GM12892 (cell line): ENCODE results near the gene EFL1.

Experiments used
- DNase-seq: peaks from one replicate; pipeline ENCODE4 v3.0.0; 2011; ENCODE audit not compliant: insufficient read length
- FAIRE-seq: peaks from 2 replicates; lab custom pipeline; 2011; peaks lifted over from hg19 to GRCh38; lab: Jason Lieb, UNC
- POLR2A ChIP-seq: IDR thresholded peaks from 2 replicates; pipeline ENCODE4 v1.6.1; 2011; ENCODE audit warnings: low read depth, low read length, control low read depth
- POLR2AphosphoS5 ChIP-seq: IDR thresholded peaks from 2 replicates; pipeline ENCODE4 v1.6.1; 2011; ENCODE audit warnings: low read depth, low read length, control low read depth
- TAF1 ChIP-seq: IDR thresholded peaks from 2 replicates; pipeline ENCODE4 v1.6.1; 2011; ENCODE audit warnings: low read depth, mild to moderate bottlenecking, control low read depth, low read length, borderline replicate concordance

EFL1 gene

DNA sequence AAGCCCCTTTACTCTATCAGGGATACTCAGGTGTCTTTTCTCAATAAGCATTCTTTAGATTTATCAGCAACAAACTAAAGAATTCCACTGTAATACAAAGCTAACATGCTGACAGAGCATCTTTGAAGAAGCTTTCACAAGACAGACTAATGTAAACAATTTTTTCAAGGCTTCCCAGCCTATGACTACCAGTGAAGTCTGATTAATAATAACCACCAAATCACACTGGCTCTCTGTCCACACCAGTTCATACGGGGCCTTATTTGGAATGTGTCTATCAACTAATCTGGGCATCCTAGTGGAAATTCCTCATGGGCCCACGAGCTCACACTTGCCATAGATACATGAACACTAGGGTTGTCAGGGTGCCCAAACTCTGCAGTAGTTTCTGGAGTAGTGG, 84.5 kb downstream of the EFL1 start:
- DNase-seq (no peak), FAIRE-seq (no peak)
- no peak for TF ChIP-seq POLR2A
- TF ChIP-seq POLR2AphosphoS5: no peak
- no peak for TF ChIP-seq TAF1

DNA sequence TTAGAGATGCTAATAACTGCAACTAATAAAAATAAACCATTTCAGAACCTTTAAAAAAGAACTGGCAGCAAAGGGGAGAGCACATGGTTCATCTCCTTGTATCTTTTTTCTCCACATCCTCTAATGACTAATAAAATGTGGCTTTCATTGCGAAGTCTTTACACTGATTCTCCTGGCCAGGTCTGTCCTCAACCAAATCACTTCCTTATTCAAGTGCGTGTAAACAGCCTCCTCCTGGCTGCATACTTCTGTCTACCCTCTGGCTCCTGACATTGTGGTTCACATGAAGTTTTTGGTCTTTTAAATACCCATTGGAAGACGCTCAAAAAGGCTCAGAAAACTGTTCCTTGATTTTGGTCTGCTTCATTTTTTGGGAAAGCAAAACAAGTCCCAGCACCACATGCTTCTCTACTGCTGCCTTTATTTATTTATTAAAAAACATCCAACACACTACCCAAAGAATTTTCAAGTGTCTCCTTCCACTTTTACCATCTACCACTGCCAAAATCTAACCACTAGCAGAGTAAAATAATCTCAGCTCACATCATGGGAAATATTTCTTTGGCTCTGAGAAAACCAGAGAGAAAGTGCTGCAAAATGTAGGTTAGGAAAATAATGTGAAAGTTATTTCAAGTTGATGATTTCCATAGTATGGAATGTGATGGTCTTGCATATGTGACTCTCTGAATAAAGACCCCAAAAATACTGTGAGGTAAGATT, 85.1 kb downstream of the EFL1 start:
- no peak for TF ChIP-seq TAF1
- no peak for TF ChIP-seq POLR2AphosphoS5
- TF ChIP-seq POLR2A: no peak
- no peak for DNase-seq
- FAIRE-seq: no peak

DNA sequence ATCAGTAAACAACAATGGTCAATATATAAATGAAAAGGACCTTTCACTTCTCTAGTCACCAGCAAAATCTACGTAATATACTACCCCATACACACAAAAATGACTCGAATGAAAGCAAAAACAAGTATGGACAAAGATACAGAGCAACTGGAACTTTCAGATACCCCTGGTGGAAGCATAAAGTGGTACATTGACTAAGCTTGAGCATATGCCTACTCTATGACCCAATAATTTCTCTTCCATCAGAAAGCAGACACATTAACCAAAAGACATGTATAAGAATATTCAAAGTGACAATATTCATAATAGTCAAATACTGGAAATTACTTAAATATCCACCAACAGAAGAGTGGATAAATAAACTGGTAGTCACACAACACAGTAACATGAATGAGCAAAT, 86.0 kb downstream of the EFL1 start:
- FAIRE-seq (no peak), DNase-seq (no peak)
- no peak for TF ChIP-seq POLR2AphosphoS5
- no peak for TF ChIP-seq TAF1
- TF ChIP-seq POLR2A: no peak

DNA sequence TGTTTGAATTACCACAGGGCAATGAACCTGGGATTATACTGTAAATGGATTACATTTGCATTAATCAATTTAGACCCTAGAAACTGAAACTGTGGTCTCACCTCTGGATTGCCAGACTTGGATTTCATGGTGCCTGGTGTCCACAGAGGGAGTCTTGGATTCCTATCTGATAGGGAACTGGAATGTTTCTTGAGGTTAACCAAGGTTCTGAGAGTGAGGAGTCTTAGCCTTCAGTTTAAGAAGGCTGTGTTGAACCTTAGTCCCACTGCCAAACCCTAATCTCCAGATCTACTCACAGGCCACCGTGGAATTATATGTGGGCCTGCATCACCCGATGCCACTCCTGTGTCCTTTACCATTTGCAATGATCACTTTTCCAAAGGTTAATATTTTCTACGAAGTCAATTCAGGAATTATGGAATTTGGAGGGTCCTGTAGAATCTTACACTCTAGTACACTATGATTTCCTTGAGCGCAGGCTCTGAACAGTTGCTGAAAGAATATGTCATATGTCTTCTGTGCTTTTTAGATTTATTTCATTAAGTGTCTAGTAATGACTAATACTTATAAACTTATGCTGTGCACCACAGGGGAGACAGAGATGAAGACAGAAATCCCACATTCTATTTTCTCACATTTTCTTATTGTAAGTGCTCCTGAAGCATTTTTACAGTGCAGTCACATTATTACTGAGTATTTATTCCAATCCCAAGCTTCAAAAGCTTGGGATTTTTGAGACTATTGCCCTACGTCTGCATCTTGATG, 87.9 kb downstream of the EFL1 start:
- DNase-seq (no peak), FAIRE-seq (no peak)
- TF ChIP-seq POLR2AphosphoS5: no peak
- TF ChIP-seq POLR2A: no peak
- TF ChIP-seq TAF1: no peak

DNA sequence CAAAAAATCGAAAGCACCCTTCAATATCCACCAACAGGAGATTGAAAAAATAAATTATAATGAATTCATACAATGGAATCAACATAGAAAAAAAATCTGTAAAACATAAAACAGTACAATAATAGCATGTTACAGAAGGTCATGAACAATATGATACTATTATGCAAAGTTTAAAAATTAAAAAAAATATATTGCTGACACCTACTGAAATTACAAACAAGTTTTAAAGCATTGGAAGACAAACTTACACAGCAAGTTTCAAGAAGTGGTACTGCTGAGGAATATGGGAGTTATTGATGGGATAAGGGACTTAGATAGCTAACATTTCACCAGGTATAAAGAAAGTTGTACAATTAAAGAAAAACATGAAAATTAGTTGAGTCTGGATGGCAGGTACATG, 89.4 kb downstream of the EFL1 start:
- FAIRE-seq (no peak), DNase-seq (no peak)
- no peak for TF ChIP-seq TAF1
- no peak for TF ChIP-seq POLR2AphosphoS5
- no peak for TF ChIP-seq POLR2A

DNA sequence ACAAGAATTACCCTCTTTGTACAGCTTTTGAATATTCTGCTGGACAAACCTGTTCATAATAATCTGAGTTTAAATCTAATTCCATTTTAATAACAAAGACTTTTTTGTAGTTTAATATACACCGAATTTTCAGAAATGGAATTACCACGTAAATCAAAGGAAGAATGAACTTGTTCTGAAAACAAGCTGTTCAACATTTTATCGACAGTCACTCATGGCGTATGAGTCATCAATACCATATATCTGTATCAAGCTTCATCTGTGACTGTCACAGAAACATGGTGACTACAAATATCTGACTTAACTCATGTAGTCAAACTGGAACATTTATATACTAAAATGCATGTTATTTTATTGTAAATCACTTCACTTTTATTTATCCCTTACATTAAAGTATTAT, 90.0 kb downstream of the EFL1 start:
- DNase-seq (no peak), FAIRE-seq (no peak)
- TF ChIP-seq TAF1 (no peak), POLR2A (no peak), POLR2AphosphoS5 (no peak)

DNA sequence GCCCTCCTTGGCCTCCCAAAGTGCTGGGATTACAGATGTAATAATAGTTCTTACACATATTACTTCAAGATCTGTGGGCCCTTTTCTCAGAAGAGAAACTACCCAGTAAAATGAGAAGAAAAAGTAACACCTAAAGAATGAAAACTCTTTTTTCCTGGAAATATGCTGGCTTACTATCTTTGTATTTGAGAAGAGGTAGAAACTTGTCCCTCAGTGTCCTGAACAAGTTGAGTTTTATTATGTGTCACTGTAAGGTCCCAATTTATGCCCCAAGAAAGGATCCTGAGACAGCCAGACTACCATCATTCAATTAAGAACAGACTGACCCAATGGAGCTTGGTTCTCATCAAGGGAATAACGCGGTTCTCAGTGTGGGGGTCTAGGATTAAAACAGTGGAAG, 93.8 kb downstream of the EFL1 start:
- no peak for FAIRE-seq
- no peak for DNase-seq
- TF ChIP-seq TAF1 (no peak), POLR2A (no peak), POLR2AphosphoS5 (no peak)

DNA sequence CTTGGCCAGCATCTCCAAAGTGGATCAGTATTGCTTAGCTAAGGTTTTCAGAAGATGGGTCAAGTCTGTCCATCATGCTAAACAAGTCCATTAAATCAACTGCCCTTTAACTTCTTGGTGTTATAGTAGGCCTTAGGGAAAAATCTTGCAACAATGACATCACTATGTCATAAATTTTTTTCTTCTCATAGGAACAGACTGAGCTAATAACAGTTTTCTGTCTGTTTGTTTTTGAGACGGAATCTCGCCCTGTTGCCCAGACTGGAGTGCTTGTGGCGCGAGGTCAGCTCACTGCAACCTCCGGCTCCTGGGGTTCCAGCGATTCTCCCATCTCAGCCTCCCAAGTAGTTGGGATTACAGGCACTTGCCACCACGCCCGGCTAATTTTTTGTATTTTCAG, 94.2 kb downstream of the EFL1 start:
- DNase-seq (no peak), FAIRE-seq (no peak)
- TF ChIP-seq POLR2AphosphoS5 (no peak), TAF1 (no peak), POLR2A (no peak)

DNA sequence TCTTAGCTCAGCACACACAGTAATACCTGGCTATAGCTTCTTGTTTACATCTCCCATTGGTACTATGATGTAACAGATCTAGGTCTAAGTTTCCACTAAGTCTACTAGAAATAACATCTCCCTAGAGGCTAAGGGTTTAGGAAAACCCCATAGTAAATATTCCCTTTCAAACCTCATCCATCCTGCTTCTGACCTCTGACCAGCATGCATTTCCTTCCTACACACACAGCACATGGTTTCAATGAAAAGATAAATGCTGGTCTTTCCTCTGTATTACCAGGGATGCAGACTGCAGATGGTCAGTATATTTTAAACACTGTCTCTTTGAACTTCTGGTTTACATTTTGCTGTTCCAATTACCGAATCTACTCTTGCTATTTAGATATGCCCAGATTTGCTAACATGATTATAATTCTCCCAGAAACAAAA, 96.6 kb downstream of the EFL1 start:
- FAIRE-seq (peak; percentile 73), DNase-seq (no peak)
- TF ChIP-seq POLR2AphosphoS5 (no peak), TAF1 (no peak), POLR2A (no peak)

DNA sequence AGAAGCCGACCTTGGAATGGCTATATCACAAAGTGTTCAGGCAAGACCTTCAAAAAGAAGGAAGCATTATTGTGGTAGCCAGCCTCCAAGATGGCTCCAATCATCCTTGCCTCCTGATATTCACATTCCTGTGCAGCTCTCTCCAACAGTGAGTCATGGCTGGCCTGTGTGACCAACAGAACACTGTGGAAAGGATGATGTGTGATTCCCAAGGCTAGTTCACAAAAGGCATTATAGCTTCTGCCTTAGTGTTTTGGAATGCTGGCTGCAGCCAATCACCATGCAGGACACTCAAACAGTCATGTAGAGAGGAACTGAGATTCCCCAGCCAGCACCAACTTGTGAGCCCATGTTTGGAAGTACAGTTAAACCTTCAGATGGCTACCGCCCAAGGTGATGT, 102.6 kb downstream of the EFL1 start:
- no peak for DNase-seq
- no peak for TF ChIP-seq POLR2AphosphoS5
- TF ChIP-seq POLR2A: no peak
- no peak for FAIRE-seq

DNA sequence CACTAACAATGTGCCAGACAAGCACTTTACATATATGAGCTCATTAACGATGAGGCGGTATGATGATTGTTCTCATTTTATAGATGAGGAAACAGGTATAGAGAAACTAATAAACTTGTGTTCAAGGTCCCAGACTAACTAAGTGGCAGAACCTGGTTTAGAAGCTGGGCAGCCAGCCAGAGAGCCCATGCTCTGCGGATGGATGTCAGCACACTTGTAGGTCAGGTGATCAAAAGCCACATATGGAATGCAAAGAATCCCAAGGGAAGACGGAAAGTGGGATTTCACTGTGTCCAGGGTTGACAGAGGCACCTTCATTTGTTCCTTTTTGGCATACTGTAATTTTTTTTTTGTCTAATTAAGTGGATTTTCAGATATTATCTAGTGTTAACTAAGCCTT, 103.7 kb downstream of the EFL1 start:
- DNase-seq: no peak
- no peak for FAIRE-seq
- TF ChIP-seq POLR2AphosphoS5 (no peak), TAF1 (no peak), POLR2A (no peak)

DNA sequence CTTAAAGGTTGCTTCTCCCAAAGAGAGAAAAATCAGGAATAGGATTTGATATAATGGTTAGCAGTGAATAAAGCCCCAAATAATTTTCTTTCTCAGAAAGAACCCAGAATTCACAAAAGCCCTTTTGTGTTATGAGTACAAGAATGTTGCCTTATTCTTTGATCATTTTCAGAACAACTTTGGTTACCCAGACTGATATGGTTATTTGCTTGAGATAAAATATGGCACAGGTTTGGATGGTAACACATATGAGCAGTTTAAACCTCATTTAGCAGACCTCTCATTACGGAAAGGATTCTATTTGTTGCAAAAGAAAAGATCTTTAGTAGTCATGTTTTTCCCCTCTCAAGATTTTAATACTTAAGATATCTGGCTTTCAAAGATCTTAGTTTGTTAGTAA, 111.9 kb downstream of the EFL1 start:
- TF ChIP-seq TAF1 (no peak), POLR2AphosphoS5 (no peak), POLR2A (no peak)
- no peak for DNase-seq
- no peak for FAIRE-seq

DNA sequence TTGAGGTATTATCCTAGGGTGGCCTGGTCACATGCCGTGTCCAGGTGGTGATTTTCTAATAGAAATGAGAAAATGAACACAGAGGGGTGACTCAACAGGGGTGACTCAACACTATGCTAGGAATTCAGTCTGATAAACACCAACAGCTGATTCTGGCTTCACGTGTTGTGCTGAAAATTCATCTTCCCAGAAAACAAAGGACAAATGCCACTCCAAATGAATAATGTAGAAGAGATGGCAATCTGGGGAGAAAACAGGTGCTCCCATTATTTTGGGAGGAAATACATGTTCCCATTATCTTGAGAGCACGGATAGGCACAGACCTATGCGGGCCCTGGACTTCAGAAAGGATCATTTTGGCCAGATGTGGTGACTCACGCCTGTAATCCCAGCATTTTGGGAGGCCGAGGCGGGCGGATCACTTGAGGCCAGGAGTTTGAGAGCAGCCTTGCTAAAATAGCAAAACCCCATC, 115.5 kb downstream of the EFL1 start:
- FAIRE-seq (no peak), DNase-seq (no peak)
- TF ChIP-seq POLR2A: no peak
- TF ChIP-seq TAF1: no peak
- no peak for TF ChIP-seq POLR2AphosphoS5
